ENCODE data around the gene RPLP1. TPM values are rescaled to one million over a fixed set of nuclear protein-coding genes. Genes with fewer than 3 reads are reported as not detected.

The RPLP1 gene
- polyA plus RNA-seq, 5 donors, result 1,529 to 2,467 (median 1,660) TPM

DNA sequence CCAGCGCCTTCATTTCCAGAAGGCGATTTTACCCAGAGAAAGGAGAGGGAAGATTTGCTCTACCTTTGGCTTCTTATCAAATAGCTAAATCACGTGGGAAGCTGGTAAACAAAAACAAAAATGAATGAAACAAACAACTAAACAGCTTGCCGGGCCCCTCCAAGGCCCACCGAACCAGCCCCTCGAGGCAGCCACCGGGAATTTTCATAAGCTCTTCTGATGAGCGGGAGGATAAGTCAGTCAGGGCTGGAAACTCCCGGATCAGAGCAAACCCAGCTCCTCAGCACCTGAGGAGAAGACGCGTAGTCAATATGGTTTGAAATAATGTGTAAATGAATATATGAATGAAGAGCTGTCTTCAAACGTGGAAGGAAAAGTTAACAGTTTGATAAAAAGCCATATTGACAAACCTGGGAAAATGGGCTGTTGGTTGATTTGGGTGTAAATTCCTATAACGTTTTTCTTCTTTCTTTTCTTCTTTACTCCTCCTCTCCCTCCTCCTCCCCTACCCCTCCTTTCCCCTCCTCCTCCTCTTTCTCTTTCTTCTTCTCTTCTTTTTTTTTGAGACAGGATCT, 10.7 kb downstream of the RPLP1 start:
- DNase-seq, result no peak

DNA sequence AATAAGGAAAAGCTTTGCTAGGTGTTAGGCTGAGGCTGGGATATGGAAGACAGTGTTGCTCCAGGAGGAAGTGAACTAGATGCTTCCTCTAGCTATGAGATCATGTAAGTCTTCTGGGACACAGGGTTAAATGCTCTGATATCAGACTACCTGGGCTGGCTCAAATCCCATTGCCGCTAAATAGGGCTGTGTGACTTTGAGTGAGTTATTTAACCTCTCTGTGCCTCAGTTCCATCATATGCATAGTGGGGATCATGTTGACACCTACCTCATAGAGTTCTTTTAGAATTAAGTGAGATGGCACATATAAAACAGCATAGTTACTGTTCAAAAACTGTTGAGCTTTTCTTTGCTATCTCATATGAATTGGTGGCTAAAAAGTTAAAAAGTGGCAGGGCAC, 12.6 kb downstream of the RPLP1 start:
- no peak for DNase-seq

DNA sequence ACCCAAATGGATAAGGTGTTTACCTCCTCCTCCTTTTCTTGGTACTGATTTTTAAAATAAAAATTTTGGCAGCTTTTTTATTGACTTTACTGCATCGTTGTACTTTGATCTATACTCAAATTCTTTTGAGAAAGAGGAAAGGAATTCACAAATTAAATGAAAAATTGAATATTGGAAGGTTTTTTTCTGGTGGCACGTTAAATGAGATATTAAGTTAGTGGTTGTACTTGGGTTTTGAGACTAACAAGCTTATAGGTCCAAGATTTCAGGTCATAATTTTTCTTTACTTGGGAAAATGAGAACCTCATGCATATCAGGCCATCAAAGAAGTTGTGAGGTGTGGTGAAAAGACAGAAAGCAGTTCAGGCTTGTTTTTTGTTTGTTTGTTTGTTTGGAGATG, 14.1 kb downstream of the RPLP1 start:
- DNase-seq, result no peak

DNA sequence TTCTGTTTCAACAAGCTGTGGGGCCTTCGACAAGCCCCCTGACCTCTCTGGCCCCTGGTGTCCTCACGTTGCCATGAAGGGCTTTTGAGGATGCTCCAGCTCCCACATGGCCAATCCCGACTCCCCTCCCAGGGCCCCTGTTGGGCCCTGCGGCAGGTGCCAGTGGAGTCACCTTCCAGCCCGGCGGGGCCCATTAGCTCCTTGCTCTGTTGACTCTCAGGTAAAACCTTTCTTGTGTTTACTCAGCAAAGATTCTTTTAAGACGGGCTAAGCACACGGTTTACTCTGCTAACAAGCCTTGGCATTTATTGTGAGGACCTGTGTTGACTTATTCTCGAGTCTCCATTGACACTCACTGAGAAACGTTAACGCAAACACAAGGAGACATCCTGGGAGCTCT, 15.0 kb downstream of the RPLP1 start:
- no peak for DNase-seq

DNA sequence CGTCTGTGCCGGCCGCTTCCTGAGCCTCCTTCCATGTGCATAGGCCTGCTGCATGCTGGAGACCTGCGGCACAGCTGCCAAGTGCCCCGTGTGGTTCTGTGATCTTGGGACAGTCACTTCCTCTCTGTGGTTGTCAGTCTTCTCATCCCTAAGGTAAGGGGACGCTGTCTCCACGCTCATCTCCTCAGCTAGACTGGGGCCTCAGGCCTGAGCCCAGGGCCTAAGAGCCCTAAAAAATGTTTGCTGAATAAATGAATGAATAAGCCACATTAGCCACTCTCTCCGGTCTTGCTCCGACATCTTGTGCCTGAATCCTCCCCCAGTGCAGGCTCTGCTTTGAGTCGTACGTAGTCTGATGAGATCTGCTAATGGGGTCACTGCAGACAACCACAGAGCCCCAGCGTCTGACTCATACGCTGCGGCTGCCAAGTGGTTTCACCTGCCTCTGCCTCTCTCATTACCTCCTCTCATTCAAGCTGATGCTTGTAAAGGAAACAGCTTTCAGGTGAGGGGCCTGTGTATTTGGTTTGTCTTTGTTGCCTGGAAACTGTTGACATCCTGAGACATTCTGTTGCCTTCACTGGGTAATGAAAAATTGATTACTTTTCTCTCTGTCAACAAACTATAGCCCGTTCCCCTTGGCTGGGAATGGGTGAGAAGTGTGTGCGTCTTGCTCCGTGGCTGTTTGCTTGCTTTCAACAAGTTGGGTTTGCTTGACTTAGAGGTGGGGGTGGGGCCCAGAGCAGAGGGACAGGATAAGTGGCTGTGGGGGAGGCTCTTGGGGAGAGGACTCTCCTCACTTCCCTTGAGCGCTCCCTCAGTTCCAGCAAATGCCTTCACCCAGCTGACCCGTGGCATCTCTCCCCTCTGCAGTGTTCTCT, 15.9 kb downstream of the RPLP1 start:
- no peak for DNase-seq

DNA sequence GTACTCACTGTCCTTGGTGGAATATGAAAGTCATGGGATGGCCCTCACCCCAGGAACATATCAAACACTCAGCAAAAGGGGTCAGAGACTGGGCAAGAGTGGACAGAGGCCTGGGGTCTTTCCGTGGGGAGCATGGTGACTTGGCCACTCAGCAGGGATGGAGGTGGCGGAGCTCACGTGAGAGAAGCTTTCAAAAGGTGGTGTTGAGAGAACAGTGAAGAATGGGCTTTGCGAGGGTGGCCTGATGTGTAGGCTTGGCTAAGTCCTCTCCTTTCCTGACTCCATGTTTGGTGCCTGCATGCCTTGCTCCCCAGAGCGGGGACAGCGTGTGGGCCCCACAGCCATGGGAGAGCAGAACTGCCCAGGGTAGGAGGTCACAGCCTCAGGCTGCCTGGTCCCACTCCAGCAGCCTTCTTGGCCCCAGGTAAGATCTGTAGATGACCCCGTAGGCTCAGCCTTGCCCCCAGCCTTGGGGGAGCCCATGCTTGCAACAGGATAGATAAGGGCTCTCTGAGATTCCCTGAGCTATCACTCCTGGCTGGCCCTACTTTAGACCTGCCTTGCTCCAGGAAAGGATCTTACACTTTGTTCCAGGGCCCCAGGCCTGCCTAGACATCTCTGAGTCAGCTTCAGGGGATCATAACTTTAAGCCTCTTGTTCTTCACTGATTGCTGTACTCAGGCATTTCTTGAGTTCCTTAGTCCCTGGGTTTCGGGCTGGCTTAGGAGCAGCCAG, 17.0 kb downstream of the RPLP1 start:
- no peak for DNase-seq

DNA sequence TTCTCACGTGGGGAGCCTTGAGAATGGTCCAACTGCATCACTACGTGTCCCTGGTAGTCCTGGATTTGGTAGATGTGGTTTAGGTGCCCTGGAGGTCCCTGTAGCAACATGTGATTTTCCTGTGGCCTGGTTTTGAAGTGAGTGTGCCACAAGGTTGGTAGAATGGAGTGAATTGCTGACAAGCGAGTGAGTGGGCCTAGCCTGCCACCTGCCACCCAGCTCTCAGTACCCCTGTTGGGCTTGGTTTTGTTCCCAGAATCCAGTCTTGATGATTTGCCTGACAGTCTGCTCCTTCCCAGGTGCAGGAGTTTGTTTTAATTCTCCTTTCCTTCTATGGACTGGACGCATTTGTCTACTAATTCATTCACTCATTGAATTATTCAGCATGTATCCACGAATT, 19.4 kb downstream of the RPLP1 start:
- no peak for DNase-seq

DNA sequence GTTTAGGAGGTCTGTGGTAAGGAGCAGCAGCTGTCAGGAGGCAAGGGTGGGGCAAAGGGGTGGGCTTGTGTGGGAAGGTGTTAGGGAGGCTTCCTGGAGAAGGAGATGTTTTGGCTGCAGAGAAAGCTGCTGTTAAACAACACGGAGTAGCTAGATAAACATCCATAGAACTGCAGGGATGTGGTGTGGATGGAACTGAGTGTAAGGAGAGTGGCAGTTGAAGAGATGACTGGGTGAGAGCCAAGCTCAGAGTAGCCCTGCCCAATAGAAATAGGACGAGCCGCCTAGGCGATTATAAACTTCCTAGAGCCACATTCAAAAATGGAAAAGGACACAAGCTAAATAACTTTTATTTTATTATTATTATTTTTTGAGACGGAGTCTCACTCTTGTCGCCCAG, 19.9 kb downstream of the RPLP1 start:
- no peak for DNase-seq

DNA sequence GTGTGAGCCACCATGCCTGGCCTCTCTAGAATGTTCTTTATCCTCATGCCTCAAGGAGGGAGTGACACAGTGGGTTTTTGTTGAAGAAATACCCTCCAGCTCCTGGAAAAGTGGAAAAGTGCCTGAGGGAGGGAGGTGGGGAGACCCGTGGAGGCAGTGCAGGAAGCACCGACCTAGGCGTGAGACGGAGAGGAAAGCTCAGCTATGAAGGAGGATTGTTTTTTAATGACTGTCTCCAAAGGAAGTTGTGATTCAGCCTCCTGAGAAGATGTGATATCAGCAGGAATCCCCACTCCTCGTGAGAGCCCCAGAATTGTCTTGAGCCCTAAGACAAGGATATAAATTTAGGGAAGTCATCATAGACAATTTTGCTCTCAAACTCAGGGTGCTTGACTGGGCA, 21.7 kb downstream of the RPLP1 start:
- no peak for DNase-seq

DNA sequence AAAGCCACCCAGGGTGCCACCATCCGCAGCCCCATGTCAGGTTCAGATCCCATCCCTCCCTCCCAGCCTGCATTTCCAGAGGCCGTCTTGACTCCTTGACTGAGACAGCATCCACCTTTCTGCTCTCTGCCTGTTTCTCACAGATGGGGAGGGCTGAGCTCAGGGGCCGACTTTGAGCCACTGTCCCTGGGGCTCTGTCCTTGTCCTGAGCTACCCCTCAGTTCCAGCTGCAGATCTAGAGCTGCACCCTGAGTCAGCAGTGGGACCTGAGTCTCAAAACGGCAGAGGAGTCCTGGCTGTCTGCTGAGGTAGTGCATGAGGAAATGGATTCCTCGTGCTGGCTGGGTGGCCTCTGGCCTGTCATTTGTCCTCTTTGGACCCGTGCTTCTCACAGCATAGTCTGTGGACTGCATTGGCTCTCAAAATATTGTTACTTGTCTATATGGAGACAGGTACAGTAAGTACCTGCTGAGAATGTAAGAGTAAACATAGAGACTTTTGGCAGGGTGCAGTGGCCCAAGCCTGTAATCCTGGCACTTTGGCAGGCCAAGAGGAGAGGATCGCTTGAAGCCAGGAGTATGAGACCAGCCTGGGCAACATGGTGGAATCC, 22.3 kb downstream of the RPLP1 start:
- no peak for DNase-seq

DNA sequence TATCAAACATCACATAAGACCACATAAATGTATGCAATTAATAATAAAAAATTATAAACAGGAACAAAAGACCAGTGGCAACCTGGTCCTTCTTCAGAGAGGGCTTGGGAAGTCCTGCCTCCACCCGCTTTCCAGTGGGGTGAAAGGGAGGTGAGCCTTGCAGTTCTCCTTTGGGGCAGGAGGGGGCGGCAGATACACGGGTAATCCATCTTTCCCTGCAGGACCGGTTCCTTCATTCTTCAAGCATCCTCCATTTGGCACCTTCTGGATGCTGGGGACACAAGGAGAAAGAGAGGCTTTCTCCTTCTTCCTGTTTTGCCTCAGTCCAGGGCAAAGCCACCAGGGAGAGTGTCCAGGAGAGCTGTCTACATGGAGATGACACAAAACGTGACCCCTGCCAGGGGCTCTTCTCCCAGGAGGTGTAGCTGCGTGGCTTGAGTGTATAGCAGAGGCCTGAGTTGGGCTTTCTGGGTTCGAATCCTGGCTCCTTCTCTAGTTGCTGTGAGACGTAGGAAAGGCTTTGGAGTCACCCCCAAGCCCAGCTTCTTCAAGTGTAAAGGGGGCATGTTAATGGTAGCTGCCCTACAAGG, 23.2 kb downstream of the RPLP1 start:
- peak in 1 of 2 donors; percentile 65 for DNase-seq

DNA sequence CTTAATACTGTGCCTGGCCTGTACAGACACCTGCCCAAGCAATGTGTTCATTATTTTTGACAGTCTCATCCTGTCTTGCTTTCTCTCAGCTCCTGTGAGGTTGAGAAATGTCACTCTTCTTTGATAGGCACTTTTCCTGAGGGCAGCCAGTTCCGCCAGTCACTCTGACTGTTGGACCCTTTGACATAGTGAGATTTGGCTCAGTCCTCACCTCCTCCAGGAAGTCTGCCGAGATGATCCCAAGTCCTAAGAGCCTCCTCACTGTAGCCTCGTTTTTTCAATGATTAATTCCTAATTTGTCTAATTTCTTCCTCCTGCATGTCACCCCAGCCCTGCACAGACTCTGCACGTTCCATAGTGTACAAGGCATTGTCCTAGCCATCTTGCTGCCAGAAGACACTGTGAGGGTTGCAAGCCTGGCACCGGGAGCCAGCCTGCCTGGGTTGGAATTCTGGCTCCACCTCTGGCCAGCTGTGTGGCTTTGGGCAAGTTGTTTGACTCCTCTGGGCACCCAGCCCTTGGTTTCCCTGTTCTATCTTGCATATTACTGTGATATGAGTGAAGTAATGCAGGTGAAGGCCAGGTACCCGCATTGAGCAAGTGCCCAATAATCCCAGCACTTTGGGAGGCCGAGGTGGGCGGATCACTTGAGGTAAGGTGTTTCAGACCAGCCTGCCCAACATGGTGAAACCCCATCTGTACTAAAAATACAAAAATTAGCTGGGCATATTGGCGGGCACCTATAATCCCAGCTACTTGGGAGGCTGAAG, 24.3 kb downstream of the RPLP1 start:
- no peak for DNase-seq

DNA sequence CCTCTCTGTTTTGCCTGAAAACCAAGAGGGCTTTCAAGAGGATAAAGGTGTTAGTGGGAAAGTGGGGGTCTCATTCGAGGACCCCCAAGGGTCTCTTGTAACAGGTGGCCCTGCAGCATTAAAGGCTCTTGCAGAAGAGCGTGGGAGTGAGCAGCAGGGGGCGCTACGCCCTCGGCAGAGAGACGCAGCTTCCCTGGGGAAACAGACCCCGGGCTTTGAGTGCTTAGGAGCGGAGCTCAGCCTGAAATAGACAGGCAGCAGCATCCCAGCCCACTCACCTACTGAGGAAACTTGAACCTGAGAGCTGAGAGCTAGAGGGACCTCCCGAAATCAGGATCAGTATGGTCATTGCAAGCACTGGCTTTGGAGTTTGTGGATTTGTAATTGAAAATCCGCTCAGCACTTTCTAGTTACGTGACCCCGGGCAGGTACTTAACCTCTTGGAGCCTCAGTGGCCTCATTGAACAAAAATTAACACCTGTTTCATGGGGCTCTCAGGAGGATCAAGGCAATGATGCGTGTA, 25.7 kb downstream of the RPLP1 start:
- no peak for DNase-seq

DNA sequence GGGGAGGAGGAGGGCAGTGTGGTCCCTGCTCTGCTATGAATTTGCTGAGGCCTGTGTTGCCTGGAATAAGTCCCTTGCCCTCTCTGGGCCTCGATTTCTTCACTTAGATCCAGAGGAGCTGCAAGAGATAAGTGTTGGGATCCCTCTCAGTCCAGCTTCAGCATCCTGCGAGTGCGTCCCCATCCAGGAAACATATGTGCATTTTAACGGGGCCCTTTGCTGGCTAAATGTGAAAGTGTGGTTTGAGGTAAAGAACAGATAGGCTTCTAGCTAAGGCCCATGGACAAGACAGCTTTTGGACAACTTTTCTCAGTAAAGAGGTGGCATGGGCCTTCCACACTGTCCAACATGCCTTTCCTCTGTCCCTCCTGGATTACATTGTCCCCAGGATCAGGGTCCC, 26.5 kb downstream of the RPLP1 start:
- no peak for DNase-seq

DNA sequence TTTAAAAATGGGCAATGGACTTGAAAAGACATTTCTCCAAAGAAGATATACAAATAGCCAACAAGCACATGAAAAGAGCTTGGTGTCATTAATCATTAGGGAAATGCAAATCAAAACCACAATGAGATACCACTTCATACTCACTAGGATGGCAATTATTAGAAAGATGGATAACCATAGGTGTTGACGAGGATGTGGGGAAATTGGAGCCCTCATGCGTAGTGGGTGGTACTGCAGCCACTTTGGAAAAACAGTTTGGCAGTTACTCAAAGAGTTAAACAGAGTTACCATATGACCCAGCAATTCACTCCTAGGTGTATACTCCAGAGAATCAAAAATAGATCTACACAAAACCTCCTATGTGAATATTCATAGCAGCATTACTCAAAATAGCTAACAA, 27.4 kb downstream of the RPLP1 start:
- no peak for DNase-seq

DNA sequence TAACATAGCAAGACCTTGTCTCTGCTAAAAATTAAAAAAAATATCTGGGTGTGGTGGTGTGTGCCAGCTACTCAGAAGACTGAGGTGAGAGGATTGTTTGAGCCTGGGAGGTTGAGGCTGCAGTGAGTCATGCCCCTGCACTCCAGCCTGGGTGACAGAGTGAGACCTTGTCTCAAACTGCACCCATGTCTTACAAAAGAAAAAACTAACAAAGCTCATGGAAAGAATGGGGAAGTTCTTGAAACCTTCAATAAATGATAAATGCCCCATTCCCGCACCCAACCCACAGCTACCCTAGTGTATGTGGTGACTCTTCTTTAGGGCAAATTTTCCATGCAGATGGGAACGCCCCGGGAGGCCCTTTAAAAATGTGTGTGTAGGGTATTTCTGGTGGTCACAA, 28.3 kb downstream of the RPLP1 start:
- no peak for DNase-seq

DNA sequence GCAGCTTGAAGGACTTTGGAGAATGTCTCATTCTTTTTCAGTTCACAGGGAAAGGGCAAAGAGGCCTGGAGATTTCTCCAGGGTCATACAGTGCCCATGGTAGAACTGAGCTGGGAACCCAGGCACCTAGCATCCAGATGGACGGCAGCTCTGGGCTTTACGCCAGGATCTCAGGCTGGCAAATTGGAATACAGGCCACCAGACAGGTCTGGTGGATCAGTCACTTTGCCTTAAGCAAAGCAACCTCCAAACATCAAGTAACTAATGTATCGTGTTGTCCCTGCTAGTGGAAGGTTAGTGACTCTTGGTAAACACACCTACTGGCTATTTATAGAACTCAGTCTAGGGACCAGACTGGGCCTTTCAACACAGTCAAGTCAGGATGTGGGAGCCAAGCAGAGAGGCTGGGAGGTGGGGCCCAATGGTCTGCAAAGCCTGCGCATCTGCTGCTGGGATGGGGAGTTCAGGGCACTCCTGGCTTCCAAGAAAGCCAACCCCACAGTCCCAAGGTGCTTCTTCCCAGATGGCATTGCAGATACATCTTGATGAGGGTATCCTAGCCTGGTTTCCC, 30.2 kb downstream of the RPLP1 start:
- no peak for DNase-seq

DNA sequence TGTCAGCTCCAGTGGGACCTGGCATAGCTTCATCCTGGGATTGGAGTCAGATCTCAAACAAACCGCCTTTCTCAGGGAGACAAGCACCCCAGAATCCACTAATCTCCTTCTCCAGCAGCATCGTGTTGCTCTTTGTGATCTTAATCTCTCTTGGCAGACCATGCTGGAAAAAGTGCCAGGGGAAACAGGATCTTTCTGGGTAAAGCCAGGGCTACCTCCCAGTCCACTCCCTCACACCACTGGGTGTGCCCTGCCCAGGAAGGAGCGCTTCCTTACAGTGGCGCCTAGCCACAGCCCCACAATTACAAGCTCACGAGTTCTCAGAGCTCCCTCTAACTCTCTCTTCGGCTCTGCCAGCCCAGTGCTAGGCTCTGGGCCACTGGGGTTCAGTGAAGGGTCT, 32.2 kb downstream of the RPLP1 start:
- DNase-seq, result no peak

DNA sequence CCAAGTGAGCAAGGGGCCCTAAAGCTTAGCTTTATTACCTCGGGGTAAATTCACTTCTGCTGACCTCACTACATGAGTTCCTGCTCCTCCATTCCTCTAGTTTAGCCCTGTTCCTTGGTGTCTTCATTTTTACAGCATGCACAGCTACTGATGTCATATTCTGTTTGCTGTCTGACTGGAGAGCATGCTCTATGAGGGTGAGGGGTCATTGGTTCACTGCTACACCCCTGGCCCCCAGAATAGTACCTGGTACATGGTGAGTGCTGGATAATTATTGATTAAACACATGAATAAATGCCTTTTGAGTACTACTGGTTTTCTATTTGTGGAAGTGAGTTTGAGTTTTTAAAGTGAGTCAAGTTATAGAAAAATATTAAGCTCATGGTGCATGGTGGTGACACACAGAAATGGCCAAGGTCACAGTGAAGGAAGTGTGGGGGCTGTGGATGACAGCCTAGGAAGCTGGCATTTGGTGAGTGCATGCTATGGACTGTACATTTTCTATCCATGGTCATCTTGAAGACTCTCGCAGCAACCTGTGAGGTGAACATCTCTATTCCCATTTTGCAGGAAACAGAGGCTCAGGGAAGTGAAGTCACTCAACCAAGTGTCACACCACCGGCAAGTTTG, 34.0 kb downstream of the RPLP1 start:
- no peak for DNase-seq

DNA sequence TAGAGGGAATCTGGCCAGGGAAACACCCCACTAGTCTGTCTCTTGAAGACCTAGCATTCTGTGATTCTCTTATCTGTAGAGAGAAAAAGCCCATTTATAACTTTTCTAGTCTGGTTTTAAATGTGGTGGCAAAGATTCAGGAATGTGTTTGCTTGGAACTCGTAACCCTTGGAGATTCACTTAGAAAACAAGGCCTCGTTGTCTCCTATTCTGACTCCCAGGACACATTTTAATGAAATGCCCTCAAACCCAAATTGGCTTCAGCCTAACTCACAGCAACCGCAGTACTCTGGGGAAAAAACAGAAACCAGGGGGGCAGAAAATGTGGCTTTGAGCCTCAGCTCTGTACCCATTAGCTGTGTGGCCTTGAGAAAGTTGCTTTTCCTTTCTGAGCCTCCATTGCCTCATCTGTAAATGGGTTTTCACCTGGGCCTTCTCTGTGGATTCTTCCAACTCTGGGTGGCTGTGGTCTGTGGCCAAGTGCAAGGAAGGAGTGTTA, 36.5 kb downstream of the RPLP1 start:
- DNase-seq, result no peak

Measured in right lung (tissue), 5 donors.